Suprapubic skin (tissue), 4 donors: ENCODE data around the gene SLC41A2. TPM values are rescaled to one million over a fixed set of nuclear protein-coding genes. Genes with fewer than 3 reads are reported as not detected.
"Not testable (repeated sequence)": the region's sequence is repeated elsewhere in the genome, so short reads cannot be mapped to it uniquely, and the experiment has no call there.

Experiments
- DNase-seq, 2 donors: peaks; one replicate each; pipeline ENCODE4 v3.0.0-alpha.2; 2019; ENCODE audit warnings: low spot score in 2 of 2
- H3K27ac ChIP-seq: fragments of 200-600 bp; sonication (generic); one replicate; pipeline ENCODE4 v1.5.1; 2019
- H3K27me3 ChIP-seq: fragments of 200-600 bp; sonication (generic); one replicate; pipeline ENCODE4 v1.5.1; 2019
- H3K36me3 ChIP-seq: fragments of 200-600 bp; sonication (generic); one replicate; pipeline ENCODE4 v1.5.1; 2019
- H3K4me1 ChIP-seq: fragments of 200-600 bp; sonication (generic); one replicate; pipeline ENCODE4 v1.5.1; 2019
- H3K4me3 ChIP-seq: fragments of 200-600 bp; sonication (generic); one replicate; pipeline ENCODE4 v1.5.1; 2019; ENCODE audit warnings: mild to moderate bottlenecking
- H3K9me3 ChIP-seq: fragments of 200-600 bp; sonication (generic); one replicate; pipeline ENCODE4 v1.5.1; 2019
- EP300 ChIP-seq: sonication (generic); formaldehyde crosslinking; IDR thresholded peaks from one replicate; pipeline ENCODE4 v1.6.1; 2017; ENCODE audit warnings: antibody characterized with exemption
- POLR2A ChIP-seq, 2 donors: fragments of 450-650 bp; IDR thresholded peaks; one replicate each; pipeline ENCODE4 v1.6.1; 2017; ENCODE audit warnings: antibody characterized with exemption in 2 of 2, mild to moderate bottlenecking in 2 of 2, moderate library complexity in 2 of 2
- POLR2AphosphoS5 ChIP-seq, 3 donors: sonication (generic); formaldehyde crosslinking; IDR thresholded peaks; one replicate each; pipeline ENCODE4 v1.6.1; 2017; ENCODE audit warnings: antibody characterized with exemption in 3 of 3
- WGBS: methylation state at CpG from one replicate; pipeline ENCODE4 v1.1.5; 2018; 5-methylcytosine and 5-hydroxymethylcytosine counted together
- total RNA-seq, 4 donors: library from RNA; depleted of rRNA; stranded (reverse); fragments of >200 nt; gene quantifications; one replicate each; pipeline ENCODE4 v1.1.0, GENCODE V29; 2016
- TF ChIP-seq, protein P1 (sequence below), 2 donors: fragments of 200-600 bp in 1 of 2; fragments of 450-650 bp in 1 of 2; sonication (generic) in 1 of 2; IDR thresholded peaks; one replicate each; pipeline ENCODE4 v1.5.1; 2016 to 2019; ENCODE audit warnings: antibody characterized with exemption in 2 of 2, mild to moderate bottlenecking in 1 of 2, moderate library complexity in 1 of 2

SLC41A2 gene
- total RNA-seq, 4 donors from 2014 or later = 1.8 to 14.6 (median 6.6) TPM

DNA sequence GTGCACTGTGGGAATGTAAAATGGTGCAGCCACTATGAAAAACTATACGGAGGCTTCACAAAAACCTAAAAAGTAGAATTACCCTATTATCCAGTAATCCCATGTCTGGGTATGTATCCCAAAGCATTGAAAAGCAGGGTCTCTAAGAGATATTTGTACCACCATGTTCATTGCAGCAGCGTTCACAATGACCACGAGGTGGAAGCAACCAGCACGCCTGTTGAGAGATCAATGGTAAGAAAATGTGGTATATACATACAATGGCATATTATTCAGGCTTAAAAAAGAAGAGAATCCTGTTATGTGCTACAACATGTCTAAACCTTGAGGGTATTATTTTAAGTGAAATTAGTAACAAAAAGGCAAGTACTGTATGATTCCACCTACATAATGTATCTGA is 27.1 kb upstream of the SLC41A2 start:
- no peaks in the 10 kb centered on the region for H3K27me3 ChIP-seq
- no peak for DNase-seq
- H3K27ac ChIP-seq = no peak overlapping the region
- TF ChIP-seq, protein P1, sequence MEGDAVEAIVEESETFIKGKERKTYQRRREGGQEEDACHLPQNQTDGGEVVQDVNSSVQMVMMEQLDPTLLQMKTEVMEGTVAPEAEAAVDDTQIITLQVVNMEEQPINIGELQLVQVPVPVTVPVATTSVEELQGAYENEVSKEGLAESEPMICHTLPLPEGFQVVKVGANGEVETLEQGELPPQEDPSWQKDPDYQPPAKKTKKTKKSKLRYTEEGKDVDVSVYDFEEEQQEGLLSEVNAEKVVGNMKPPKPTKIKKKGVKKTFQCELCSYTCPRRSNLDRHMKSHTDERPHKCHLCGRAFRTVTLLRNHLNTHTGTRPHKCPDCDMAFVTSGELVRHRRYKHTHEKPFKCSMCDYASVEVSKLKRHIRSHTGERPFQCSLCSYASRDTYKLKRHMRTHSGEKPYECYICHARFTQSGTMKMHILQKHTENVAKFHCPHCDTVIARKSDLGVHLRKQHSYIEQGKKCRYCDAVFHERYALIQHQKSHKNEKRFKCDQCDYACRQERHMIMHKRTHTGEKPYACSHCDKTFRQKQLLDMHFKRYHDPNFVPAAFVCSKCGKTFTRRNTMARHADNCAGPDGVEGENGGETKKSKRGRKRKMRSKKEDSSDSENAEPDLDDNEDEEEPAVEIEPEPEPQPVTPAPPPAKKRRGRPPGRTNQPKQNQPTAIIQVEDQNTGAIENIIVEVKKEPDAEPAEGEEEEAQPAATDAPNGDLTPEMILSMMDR (IDR thresholded peaks at IDR 0.05) = no peak
- TF ChIP-seq EP300 (no peak), POLR2AphosphoS5 (IDR thresholded peaks at IDR 0.05) (no peak), POLR2A (IDR thresholded peaks at IDR 0.05) (no peak)
- peaks cover 19% of the 10 kb centered on the region for H3K4me1 ChIP-seq
- peaks cover 5% of the 10 kb centered on the region for H3K36me3 ChIP-seq
- no peaks in the 10 kb centered on the region for H3K9me3 ChIP-seq
- 86% methylated on average over 4 of the region's 4 CpGs for WGBS
- H3K4me3 ChIP-seq = peak overlapping the region; percentile 89

DNA sequence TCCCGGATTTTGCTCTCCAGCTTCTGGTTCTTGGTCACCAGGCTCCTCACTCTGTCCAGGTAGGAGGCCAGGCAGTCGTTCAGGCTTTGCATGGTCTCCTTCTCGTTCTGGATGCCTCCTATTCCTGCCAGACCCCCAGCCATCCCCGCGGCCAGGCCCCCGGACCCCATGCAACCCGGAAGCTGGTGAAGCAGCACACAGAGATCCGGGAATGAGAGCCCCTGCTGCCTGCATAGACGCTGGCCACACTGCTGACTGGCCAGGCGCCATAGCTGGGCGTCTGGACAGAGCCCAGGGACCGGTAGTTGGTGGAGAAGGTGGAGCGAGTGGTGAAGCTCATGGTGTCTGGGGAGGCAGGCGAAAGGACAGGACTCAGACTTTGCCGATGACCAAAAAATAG is 19.6 kb upstream of the SLC41A2 start:
- not testable (repeated sequence) for H3K27me3 ChIP-seq, H3K36me3 ChIP-seq, H3K4me3 ChIP-seq, H3K4me1 ChIP-seq, H3K27ac ChIP-seq, H3K9me3 ChIP-seq, DNase-seq
- 93% methylated on average over 13 of the region's 15 CpGs for whole genome bisulfite sequencing

DNA sequence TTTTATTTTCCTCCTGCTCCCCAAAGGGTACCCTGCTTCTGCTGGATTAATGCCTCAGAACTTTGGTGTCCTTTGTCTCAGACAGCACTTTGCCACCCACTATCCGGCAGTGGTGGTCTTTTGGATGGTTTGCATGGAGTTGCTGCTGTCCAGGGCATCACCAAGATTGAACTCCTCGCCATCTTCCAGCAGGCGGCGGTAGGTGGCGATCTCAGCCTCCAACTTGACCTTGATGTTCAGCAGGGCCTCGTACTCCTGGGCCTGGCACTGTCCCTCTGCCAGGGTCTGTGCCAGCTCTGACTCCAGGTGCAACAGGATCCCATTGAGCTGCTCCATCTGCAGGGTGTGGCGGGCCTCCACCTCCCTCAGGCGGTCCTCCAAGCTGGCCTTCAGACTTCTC is 18.6 kb upstream of the SLC41A2 start:
- 80% methylated on average over 8 of the region's 8 CpGs for WGBS
- DNase-seq = no peak
- TF ChIP-seq, protein P1 (IDR thresholded peaks at IDR 0.05) = no peak
- no peak for TF ChIP-seq EP300
- TF ChIP-seq POLR2A (IDR thresholded peaks at IDR 0.05) = no peak
- TF ChIP-seq POLR2AphosphoS5 (IDR thresholded peaks at IDR 0.05) = no peak
- peaks cover 5% of the 10 kb centered on the region for H3K4me1 ChIP-seq
- H3K9me3 ChIP-seq = no peaks in the 10 kb centered on the region
- H3K36me3 ChIP-seq = no peaks in the 10 kb centered on the region
- H3K27ac ChIP-seq = no peak overlapping the region
- H3K27me3 ChIP-seq = no peaks in the 10 kb centered on the region
- no peak overlapping the region for H3K4me3 ChIP-seq

- Histone ChIP-seq H3K36me3 (no peaks in the 10 kb centered on the region), H3K4me1 (peaks cover 5% of the 10 kb centered on the region), H3K27me3 (no peaks in the 10 kb centered on the region), H3K9me3 (no peaks in the 10 kb centered on the region), H3K27ac (no peak overlapping the region), H3K4me3 (no peak overlapping the region)
- 55% methylated on average over 4 of the region's 4 CpGs for WGBS
- no peak for TF ChIP-seq POLR2A (IDR thresholded peaks at IDR 0.05)
- TF ChIP-seq, protein P1 (IDR thresholded peaks at IDR 0.05) = no peak
- no peak for TF ChIP-seq EP300
- TF ChIP-seq POLR2AphosphoS5 (IDR thresholded peaks at IDR 0.05) = no peak
- no peak for DNase-seq
Measured at GRCh38 chr12:104975587-104976343, 17.7 kb upstream of the SLC41A2 start.

DNA sequence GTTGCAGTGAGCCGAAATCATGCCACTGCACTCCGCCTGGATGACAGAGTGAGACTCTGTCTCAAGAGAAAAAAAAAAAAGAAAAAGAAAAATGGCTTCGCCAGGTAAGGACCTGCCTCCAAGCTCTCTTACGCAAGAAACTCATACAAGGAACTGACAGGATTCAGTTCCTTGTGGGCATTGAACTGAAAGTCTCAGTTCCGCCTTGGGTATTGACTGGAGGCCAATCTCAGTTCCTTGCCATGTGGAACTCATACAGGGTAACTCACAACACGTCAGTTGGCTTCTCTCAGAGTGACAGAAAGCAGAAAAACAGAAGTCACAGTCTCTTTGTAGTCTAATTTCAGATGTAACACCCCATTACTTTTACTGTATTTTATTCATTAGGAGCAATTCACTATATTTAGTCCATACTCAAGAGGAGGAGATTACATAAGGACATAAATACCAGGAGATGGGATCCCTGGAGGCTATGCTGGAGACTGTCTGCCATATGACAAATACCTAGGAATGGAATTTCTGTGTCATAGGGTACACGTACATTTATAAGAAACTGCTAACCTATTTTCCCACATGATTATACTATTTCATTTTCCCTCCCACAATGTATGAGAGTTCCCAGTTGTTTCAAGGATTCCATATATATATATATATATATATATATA is 16.7 kb upstream of the SLC41A2 start:
- no peaks in the 10 kb centered on the region for H3K36me3 ChIP-seq
- TF ChIP-seq POLR2AphosphoS5 (IDR thresholded peaks at IDR 0.05) = peak in 1 of 3 donors; percentile 26
- TF ChIP-seq POLR2A (IDR thresholded peaks at IDR 0.05) = no peak
- H3K27me3 ChIP-seq = no peaks in the 10 kb centered on the region
- peaks cover 5% of the 10 kb centered on the region for H3K4me1 ChIP-seq
- no peak overlapping the region for H3K4me3 ChIP-seq
- 43% methylated on average over 7 of the region's 7 CpGs for WGBS
- no peaks in the 10 kb centered on the region for H3K9me3 ChIP-seq
- DNase-seq = no peak
- no peak overlapping the region for H3K27ac ChIP-seq

GRCh38 chr12:104973250-104973649 is 15.2 kb upstream of the SLC41A2 start:
- TF ChIP-seq, protein P1 (IDR thresholded peaks at IDR 0.05) = no peak
- TF ChIP-seq EP300 (no peak), POLR2AphosphoS5 (IDR thresholded peaks at IDR 0.05) (no peak), POLR2A (IDR thresholded peaks at IDR 0.05) (no peak)
- Histone ChIP-seq H3K9me3 (no peaks in the 10 kb centered on the region), H3K27me3 (no peaks in the 10 kb centered on the region), H3K4me3 (no peak overlapping the region), H3K4me1 (peaks cover 5% of the 10 kb centered on the region), H3K27ac (no peak overlapping the region), H3K36me3 (no peaks in the 10 kb centered on the region)
- WGBS = 87% methylated on average over 5 of the region's 5 CpGs
- no peak for DNase-seq
